ENCODE measurements around the gene L3MBTL4.

DNA sequence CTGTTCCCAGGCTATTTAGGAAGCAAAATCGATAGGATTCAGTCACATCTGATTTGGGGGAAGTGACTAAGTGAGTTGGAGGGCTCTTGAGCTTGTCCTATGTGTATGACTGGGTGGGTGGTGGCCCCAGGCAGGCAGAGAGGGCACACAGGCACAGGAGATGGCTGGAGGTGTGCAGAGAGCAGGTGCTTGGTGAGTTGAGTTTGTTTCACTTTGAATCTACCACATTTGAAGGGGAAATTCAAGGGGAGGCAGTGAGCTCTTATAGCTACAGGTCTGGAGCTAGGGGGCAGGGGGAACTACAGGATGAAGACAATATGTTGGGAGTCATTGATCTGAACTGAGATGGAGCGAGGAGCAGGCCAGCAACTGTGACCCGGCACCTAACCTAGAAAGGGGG is 476.9 kb downstream of the L3MBTL4 start:
- TF ChIP-seq, protein P1, sequence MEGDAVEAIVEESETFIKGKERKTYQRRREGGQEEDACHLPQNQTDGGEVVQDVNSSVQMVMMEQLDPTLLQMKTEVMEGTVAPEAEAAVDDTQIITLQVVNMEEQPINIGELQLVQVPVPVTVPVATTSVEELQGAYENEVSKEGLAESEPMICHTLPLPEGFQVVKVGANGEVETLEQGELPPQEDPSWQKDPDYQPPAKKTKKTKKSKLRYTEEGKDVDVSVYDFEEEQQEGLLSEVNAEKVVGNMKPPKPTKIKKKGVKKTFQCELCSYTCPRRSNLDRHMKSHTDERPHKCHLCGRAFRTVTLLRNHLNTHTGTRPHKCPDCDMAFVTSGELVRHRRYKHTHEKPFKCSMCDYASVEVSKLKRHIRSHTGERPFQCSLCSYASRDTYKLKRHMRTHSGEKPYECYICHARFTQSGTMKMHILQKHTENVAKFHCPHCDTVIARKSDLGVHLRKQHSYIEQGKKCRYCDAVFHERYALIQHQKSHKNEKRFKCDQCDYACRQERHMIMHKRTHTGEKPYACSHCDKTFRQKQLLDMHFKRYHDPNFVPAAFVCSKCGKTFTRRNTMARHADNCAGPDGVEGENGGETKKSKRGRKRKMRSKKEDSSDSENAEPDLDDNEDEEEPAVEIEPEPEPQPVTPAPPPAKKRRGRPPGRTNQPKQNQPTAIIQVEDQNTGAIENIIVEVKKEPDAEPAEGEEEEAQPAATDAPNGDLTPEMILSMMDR (IDR thresholded peaks at IDR 0.05): no peak
- TF ChIP-seq POLR2A (IDR thresholded peaks at IDR 0.05): no peak
